HepG2 (cell line): ENCODE measurements around the gene SSBP4. TPM values are rescaled to one million over a fixed set of nuclear protein-coding genes. Genes with fewer than 3 reads are reported as not detected.

ENCODE experiments used
- BRD4 ChIP-seq: sonication (generic); formaldehyde crosslinking; IDR thresholded peaks from 2 replicates; pipeline ENCODE4 v1.4.0; 2020; ENCODE audit warnings: missing genetic modification reagents
- CCAR2 ChIP-seq: fragments of 200-400 bp; formaldehyde crosslinking; optimal IDR thresholded peaks from 2 replicates; pipeline ENCODE3; 2018; ENCODE audit warnings: low read depth, mild to moderate bottlenecking, low read length, moderate library complexity
- ELF1 ChIP-seq: sonication (generic); formaldehyde crosslinking; IDR thresholded peaks from 2 replicates; pipeline ENCODE4 v1.4.0; 2020; ENCODE audit warnings: missing genetic modification reagents
- GATAD1 ChIP-seq: IDR thresholded peaks from 2 replicates; pipeline ENCODE4 v1.6.1; 2016; ENCODE audit warnings: missing genetic modification reagents, missing compliant biosample characterization
- HDAC6 ChIP-seq: fragments of 200-600 bp; sonication (generic); IDR thresholded peaks from 2 replicates; pipeline ENCODE4 v1.7.0; 2017; ENCODE audit warnings: mild to moderate bottlenecking, antibody characterized with exemption, low read length, low read depth
- HMGA1 ChIP-seq: sonication (generic); formaldehyde crosslinking; conservative IDR thresholded peaks from 2 replicates; pipeline ENCODE4 v1.4.0; 2020; ENCODE audit warnings: missing genetic modification reagents
- LCORL ChIP-seq, 2 experiments: fragments of 450-650 bp in 1 of 2; sonication (generic) in 1 of 2; formaldehyde crosslinking in 1 of 2; IDR thresholded peaks; 2 replicates each; pipeline versions ENCODE4 v1.5.0 to v1.6.1; 2017 to 2020; ENCODE audit warnings: antibody characterized with exemption in 1 of 2, missing genetic modification reagents in 1 of 2
- MAFG ChIP-seq: sonication (generic); formaldehyde crosslinking; IDR thresholded peaks from 2 replicates; pipeline ENCODE4 v1.5.1; 2020; ENCODE audit warnings: mild to moderate bottlenecking, missing genetic modification reagents
- NFIB ChIP-seq: sonication (generic); formaldehyde crosslinking; IDR thresholded peaks from 2 replicates; pipeline ENCODE4 v1.9.0; 2021; ENCODE audit warnings: missing genetic modification reagents, mild to moderate bottlenecking, borderline replicate concordance
- RAD51 ChIP-seq: fragments of 450-650 bp; IDR thresholded peaks from 2 replicates; pipeline ENCODE4 v1.6.1; 2016; ENCODE audit warnings: borderline replicate concordance
- TBX3 ChIP-seq: fragments of 450-650 bp; IDR thresholded peaks from 2 replicates; pipeline ENCODE4 v1.6.1; 2017; ENCODE audit warnings: antibody characterized with exemption, mild to moderate bottlenecking, inconsistent platforms, borderline replicate concordance
- ZBTB20 ChIP-seq: sonication (generic); formaldehyde crosslinking; IDR thresholded peaks from 2 replicates; pipeline ENCODE4 v1.8.1; 2023; ENCODE audit warnings: missing genetic modification reagents, low read depth, mild to moderate bottlenecking, borderline replicate concordance
- ZNF142 ChIP-seq: sonication (generic); formaldehyde crosslinking; IDR thresholded peaks from 2 replicates; pipeline ENCODE4 v1.4.0; 2020; ENCODE audit warnings: missing genetic modification reagents
- ZNF232 ChIP-seq: sonication (generic); formaldehyde crosslinking; IDR thresholded peaks from 2 replicates; pipeline ENCODE4 v1.4.0; 2020; ENCODE audit warnings: missing genetic modification reagents, borderline replicate concordance
- ZNF546 ChIP-seq: sonication (generic); formaldehyde crosslinking; conservative IDR thresholded peaks from 2 replicates; pipeline ENCODE4 v1.8.1; 2023; ENCODE audit warnings: mild to moderate bottlenecking, missing genetic modification reagents
- ZNF775 ChIP-seq: sonication (generic); formaldehyde crosslinking; IDR thresholded peaks from 2 replicates; pipeline ENCODE4 v1.4.0; 2020; ENCODE audit warnings: missing genetic modification reagents, mild to moderate bottlenecking, moderate library complexity, borderline replicate concordance
- ZSCAN9 ChIP-seq: IDR thresholded peaks from 2 replicates; pipeline ENCODE4 v1.6.1; 2016; ENCODE audit warnings: borderline replicate concordance
- ZZZ3 ChIP-seq: sonication (generic); formaldehyde crosslinking; IDR thresholded peaks from 2 replicates; pipeline ENCODE4 v1.4.0; 2020; ENCODE audit warnings: missing genetic modification reagents, mild to moderate bottlenecking, borderline replicate concordance
- polyA plus RNA-seq, 8 experiments: library from polyadenylated mRNA; depleted of rRNA in 3 of 8; stranded (reverse) in 7 of 8; unstranded in 1 of 8; fragments of >200 nt; fragmentation: Illumina TruSeq in 4 of 8; extraction: Trizol in 4 of 8; gene quantifications; 2 replicates each; pipeline versions ENCODE4 v1.2.1 to v1.2.3, GENCODE V29; 2011 to 2016; ENCODE audit warnings: low read depth in 4 of 8, missing spikeins in 1 of 8, mixed read lengths in 1 of 8; ENCODE audit not compliant: insufficient read depth in 1 of 8
- total RNA-seq, 5 experiments: library from RNA; depleted of rRNA; stranded (reverse); fragments of >200 nt; fragmentation: Illumina TruSeq; extraction: Trizol; gene quantifications; 2 replicates each; pipeline ENCODE4 v1.2.3, GENCODE V29; 2016; ENCODE audit warnings: low read depth in 1 of 5
- TF ChIP-seq, protein P1 (sequence below), 2 experiments: fragments of 450-650 bp in 1 of 2; sonication (generic) in 1 of 2; formaldehyde crosslinking; IDR thresholded peaks; 2 replicates each; pipeline versions ENCODE4 v1.5.0 to v1.8.0; 2020 to 2022; ENCODE audit warnings: mild to moderate bottlenecking in 1 of 2, missing genetic modification reagents in 1 of 2
- TF ChIP-seq, protein P2 (sequence below): sonication (generic); formaldehyde crosslinking; IDR thresholded peaks from 2 replicates; pipeline ENCODE4 v1.5.0; 2020; ENCODE audit warnings: mild to moderate bottlenecking, missing genetic modification reagents, borderline replicate concordance

SSBP4 gene
- total and polyA plus RNA-seq, 2 of the 13 experiments (the other 11 are each of a cell fraction or from before 2014, with no cell fraction given): 20.8 to 39.5 TPM

GRCh38 chr19:18388100-18388959 is 30.9 kb upstream of the SSBP4 start (continued):
- TF ChIP-seq MAFG: no peak
- peak; percentile 55; the same call in 1 of the 2 replicates for TF ChIP-seq BRD4
- peak; percentile 55; the same call in 1 of the 2 replicates for TF ChIP-seq ZNF546 (CRISPR knock-in tag)
- TF ChIP-seq GATAD1 (CRISPR knock-in tag): peak; percentile 54; the same call in 1 of the 2 replicates
- TF ChIP-seq CCAR2: no peak
- no peak for TF ChIP-seq ZZZ3 (CRISPR knock-in tag)
- TF ChIP-seq ELF1: no peak
- no peak for TF ChIP-seq HMGA1 (CRISPR knock-in tag)
- TF ChIP-seq, protein P1, sequence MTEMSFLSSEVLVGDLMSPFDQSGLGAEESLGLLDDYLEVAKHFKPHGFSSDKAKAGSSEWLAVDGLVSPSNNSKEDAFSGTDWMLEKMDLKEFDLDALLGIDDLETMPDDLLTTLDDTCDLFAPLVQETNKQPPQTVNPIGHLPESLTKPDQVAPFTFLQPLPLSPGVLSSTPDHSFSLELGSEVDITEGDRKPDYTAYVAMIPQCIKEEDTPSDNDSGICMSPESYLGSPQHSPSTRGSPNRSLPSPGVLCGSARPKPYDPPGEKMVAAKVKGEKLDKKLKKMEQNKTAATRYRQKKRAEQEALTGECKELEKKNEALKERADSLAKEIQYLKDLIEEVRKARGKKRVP (CRISPR knock-in tag; IDR thresholded peaks at IDR 0.05): peak in 1 of 2 experiments; percentile 70; a peak in 2 of 4 replicates
- TF ChIP-seq HDAC6: no peak
- TF ChIP-seq ZSCAN9: no peak
- TF ChIP-seq ZBTB20: no peak; the same call in 1 of the 2 replicates
- peak; percentile 61 for TF ChIP-seq ZNF232
- TF ChIP-seq RAD51: no peak
- TF ChIP-seq ZNF775 (CRISPR knock-in tag): 0 out of 2 replicates have a peak, but pooled peaks have one; percentile 43
- TF ChIP-seq ZNF142: peak; percentile 77
- TF ChIP-seq LCORL (IDR thresholded peaks at IDR 0.05): no peak
- peak; percentile 66 for TF ChIP-seq LCORL (CRISPR knock-in tag; IDR thresholded peaks at IDR 0.05)
- TF ChIP-seq TBX3: no peak
- no peak for TF ChIP-seq NFIB
- TF ChIP-seq, protein P2, sequence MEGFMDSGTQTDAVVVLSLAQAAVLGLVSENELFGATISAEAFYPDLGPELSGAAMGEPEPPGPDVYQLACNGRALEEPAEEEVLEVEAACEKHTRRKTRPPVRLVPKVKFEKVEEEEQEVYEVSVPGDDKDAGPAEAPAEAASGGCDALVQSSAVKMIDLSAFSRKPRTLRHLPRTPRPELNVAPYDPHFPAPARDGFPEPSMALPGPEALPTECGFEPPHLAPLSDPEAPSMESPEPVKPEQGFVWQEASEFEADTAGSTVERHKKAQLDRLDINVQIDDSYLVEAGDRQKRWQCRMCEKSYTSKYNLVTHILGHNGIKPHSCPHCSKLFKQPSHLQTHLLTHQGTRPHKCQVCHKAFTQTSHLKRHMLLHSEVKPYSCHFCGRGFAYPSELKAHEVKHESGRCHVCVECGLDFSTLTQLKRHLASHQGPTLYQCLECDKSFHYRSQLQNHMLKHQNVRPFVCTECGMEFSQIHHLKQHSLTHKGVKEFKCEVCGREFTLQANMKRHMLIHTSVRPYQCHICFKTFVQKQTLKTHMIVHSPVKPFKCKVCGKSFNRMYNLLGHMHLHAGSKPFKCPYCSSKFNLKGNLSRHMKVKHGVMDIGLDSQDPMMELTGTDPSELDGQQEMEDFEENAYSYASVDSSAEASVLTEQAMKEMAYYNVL: 0 out of 2 replicates have a peak, but pooled peaks have one; percentile 85
